CD4-positive, alpha-beta T cell treated with Interleukin-21 for 1 hour (primary cell): ENCODE results near the gene CDON.
"Not testable (repeated sequence)": the region's sequence is repeated elsewhere in the genome, so short reads cannot be mapped to it uniquely, and the experiment has no call there.

ENCODE experiments used
- DNase-seq: peaks from one replicate; pipeline ENCODE4 v3.0.0-alpha.2; 2020

The CDON gene

GRCh38 chr11:125918140-125918840, 144.4 kb downstream of the CDON start:
- DNase-seq = no peak

DNA sequence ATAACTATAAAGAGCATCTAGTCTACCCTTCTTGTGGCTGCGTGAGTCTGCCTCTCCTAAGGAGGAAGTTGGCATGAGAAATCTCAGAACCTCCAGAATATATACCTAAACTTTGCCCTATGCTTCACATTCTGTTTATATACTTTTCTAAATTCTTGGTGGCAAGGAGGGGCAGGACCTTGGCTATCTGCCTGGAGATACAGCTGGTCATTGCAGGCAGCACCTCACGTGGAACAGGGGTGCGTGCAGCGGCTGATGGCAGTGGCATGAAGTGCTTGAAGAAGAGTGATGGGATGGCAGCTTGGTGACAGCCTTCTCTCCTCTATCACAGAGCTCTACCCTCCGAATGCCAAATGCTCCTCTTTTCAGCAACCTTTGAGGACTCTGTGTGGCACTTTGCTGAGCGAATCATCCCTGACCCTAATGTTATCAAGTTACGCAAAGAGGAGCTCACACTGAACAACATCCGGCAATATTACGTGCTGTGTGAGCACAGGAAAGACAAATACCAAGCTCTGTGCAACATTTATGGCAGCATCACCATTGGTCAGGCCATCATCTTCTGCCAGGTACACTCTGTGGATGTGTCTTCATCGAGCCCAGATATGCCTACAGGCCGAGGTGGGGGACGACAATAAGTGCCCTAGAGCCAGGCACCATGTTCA, 145.9 kb downstream of the CDON start:
- no peak for DNase-seq

DNA sequence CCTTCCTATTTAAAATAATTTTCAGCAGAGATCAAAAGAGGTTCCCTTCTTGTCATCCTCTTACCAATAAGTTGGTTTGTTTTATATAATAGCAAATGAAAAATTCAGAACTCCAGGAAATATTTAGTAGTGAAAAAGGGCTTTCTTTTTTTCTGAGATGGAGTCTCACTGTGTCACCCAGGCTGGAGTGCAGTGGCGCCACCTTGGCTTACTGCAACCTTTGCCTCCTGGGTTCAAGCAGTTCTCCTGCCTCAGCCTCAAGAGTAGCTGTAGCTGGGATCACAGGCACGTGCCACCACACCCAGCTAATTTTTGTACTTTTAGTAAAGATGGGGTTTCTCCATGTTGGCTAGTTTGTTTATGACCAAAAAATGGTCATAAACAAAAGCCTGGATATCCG, 148.1 kb downstream of the CDON start:
- DNase-seq = not testable (repeated sequence)

- no peak for DNase-seq
Observed at GRCh38 chr11:125910226-125910849, 152.3 kb downstream of the CDON start.
